GM04504 (cell line): ENCODE data around the gene MAGEL2.

ENCODE experiments used
- DNase-seq: peaks from one replicate; pipeline ENCODE4 v3.0.0-alpha.2; 2012; ENCODE audit warnings: low read depth

MAGEL2 gene

DNA sequence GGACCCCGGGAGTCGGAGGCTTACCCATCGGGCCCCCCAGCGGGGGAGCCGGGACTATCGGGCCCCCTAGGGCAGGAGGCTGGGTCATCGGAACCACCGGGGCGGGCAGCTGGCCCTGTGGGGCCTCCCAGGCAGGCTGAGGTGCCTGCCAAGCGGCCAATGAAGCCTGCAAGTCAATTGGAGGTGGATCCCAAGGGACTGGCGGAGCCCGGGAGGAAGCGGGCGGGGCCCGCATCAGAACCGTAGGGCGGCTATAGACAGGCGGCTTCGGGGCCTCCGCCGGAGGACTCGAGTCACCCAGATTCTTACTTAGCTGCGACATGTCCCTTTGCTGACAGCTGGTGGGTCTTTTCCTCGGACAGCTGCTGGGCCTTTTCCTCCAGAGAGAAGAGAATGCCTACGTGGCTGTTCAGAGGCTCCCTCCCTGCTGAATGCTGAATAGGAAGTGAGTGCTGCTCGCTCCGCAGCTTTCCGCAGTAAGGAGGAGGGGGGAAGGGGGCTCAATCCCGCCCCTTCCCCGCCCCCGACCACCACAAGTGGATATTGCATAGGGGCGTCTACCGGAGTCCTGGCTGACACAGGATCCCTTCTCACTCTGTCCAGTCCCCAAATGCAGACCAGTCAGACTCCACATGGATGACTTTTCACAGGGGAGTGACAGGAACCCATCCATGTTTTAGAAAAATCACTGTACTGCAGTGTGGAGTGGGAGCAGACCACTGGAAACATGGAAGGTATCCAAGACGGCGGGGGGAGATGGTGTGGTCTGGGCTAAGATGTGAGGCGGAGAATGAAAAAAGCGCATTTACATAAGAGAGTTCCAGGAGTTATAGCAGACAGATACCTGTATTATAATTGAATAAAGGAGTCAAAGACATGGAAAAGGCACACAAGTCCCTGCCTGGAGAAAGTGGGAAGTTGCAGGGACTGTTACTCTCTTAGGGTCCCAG is at the start of gene MAGEL2:
TSS of gene MAGEL2 (minus strand) at position 447 of the 950 bp plus-strand sequence. CDS start at position 322, 125 bp downstream.
- DNase-seq: no peak

DNA sequence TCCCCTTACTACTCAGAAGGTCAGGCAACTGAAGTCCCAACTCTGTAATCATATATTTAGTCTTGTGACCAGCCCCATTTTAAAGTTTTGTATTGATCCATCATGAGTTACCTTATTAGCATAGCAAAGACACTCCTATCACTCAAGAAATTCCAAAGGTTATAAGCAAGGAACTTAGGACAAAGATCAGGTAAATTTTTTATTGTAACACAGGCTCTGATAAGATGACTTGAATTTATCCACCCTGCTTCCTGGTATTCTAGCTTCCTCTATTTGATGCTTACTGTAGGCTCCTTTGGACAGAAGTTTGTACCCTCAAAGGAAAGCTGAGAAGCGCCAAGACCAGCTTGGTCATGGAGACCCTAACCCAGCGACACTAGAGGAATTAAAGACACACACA is 47.6 kb upstream of the MAGEL2 start:
- no peak for DNase-seq

DNA sequence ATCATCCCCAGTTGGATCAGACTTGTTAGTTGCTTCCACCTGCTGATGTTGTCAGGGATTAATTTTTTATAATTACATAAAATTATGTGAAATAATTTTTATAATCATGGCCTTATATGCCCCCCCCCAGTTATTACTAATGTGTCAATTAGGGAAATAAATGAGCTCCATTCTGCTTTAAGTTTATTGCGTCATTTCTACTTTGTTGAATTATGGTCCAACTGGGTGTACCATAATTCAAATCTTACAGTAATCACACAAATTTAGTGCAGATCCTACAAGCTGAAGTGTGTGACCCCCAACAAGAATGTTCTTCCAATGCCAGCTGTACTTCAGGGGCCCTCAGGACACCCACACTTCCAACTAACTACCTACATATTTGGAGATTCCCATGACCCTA is 46.9 kb upstream of the MAGEL2 start:
- DNase-seq: no peak

DNA sequence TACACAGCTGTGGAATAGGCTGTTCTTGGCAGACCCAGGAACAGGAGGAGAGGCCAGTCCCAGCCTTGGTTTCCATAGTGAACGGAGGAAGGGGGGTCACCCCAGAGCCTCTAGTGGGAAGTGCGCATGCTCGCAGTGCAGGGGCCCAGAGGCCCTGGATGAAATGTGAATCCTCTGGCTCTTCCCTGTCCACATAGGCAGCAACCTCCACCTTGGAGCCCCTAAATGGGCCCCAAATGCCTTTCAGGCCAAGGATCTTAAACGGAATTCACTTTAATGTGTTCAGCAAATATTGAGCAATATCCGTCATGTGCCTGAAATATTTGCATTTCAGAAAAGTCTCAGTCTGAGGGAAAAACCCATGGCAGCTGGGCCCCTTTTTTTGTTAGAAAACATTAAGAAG is 42.8 kb upstream of the MAGEL2 start:
- DNase-seq: no peak

DNA sequence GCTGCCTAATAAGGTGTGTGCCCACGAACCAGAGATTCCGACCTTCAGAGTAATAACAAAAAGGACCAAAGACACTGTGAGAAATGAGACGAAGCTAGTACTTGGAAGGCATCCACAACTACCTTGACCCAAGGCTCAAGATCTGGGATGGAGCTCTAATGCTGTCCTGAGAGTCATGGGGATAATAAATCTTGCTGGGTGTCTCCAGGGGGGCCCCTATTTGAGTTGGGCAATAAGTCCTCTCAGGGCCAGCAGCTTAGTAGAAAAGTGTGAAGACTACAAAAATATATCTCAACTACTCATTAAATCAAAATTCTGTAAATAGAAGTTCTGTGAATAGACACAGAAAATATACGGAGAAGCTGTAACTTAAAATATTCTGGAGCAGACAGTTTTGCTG is 42.3 kb upstream of the MAGEL2 start:
- no peak for DNase-seq

DNA sequence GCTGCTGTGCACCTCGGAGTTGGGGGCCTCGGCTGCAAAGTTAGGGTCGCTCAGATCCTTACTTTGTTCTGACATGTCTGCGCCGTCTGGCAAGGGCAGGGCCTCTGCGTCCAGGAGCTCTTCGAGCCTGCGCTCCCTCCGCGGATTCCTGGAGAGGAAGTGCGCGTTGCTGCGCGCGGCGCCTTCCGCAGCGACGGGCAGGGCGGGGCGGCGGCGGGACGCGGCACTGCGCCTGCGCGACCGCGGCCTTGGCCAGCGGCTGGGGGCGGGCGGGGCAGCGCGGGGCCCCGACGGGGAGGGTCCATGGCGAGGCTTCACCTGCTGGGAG is 39.4 kb upstream of the MAGEL2 start, which contains the start of gene NDN:
TSS of gene NDN (minus strand) at position 163 of the 328 bp plus-strand sequence. CDS start at position 75, 88 bp downstream.
- no peak for DNase-seq

DNA sequence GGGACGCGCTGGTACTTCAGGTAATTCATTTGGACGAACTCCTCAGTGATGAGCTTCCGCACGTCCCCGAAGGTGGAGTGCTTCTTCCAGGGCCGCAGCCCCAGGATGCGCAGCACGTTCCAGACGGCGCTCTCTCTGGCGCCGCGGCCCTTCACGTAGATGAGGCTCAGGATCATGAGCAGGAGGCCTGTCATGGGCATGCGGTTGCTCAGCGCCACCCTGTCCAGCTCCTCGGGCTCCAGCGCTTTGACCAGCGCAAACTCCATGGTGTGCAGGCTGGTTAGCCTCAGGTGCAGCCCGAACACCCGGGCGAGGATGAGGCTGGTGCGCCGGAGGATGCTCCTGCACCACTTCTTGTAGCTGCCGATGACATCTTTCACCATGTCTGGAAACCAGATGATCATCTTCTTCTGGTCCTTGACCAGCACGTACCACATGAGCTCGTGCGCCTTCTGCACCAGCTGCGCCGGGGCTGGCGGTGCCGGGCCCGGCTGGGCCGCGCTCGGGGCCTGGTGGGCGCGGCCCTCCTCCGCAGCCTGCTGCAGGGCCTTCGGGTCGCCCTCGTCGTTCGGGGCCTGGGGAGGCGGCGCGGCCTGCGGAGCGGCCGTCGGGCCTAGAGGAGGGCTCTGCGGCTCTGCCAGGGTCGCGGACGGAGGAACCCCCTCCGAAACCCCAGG is 38.9 kb upstream of the MAGEL2 start:
- DNase-seq: no peak

DNA sequence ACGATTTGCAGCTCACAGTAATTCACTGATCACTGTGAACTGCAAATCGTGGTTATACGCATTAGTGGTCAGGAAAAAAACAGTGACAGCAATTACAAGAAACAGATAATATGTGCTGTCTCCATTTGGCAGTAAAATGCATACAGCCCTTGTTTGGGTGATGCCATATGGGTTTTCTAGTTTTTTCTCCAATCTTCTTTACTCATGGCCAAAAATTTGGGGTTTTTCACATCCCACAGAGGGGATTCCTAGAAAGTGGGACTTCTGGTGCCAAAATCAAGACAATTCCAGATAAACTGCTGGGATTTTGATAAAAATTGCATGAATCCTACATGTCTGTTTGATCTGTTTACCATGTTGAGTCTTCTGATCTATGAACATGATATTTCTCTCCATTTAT is 23.8 kb upstream of the MAGEL2 start:
- no peak for DNase-seq

DNA sequence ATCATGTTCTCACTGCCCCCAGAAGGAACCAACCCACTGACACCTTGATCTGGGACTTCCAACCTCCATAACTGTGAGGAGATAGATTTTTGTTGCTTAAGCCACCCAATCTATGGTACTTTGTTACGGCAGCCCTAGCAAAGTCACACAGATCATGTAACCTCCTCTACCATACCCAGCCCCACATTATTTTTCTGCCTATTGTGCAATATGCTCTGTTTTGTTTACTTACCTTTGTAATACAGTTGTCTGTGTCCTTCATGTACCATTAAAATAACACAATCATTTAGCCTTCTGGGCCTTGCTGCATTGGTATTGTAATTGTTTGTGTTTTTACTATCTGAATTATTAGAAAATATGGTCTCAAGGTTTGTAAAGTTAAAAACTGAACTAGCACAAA is 23.3 kb upstream of the MAGEL2 start:
- DNase-seq: no peak

DNA sequence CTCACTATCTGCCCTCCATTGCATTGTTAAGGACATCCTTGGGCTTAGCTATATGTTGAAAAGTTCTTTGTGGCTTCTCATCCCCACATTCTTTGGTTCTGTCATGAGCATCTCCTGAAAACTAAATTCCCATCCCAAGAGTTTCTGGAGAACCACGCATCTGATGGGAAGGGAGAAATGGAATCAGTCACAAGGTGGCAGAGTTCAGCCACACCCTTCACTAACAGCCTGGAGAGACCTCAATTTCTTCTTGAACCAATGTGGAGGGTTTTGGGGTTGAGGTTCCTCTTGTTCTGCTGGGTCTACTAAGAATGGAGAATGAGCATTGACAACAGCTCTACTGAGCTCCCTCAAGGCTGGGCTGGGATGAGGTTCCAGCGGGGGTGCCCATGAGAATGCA is 15.6 kb upstream of the MAGEL2 start:
- no peak for DNase-seq

DNA sequence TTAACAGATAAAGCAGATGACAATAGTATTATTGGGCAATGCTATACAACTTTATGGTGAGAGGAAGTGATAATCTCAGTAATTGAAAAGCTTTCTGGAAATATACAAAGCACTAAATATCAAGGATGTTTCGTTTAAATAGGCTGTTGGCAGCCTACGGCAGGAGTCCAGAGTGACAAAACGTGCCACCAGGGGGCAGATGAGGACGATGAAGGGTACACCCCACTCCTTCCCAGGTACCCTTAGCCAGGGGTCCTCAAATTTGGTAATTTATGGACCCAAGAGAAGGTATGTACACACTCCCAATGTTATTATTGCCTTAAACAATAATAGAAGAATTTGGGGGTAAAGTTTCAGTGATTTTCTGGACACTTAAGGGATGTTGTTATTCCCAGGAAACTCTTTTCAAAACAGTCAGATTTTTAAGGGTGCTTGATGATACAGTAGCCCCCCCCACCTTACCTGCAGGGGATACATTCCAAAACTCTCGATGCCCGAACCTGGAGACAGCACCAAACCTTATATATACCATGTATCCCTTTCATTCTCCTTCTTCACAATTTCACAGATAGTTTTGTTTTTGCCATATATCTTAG is 1.4 kb upstream of the MAGEL2 start:
- no peak for DNase-seq

DNA sequence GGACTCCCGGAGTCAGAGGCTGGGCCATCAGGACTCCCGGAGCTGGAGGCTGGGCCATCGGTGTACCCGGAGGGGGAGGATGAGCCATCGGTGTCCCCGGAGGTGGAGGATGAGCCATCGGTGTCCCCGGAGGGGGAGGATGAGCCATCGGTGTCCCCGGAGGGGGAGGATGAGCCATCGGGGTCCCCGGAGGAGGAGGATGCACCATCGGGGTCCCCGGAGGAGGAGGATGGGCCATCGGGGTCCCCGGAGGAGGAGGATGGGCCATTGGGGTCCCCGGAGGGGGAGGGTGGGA is 719 bp downstream of the MAGEL2 start:
- no peak for DNase-seq

DNA sequence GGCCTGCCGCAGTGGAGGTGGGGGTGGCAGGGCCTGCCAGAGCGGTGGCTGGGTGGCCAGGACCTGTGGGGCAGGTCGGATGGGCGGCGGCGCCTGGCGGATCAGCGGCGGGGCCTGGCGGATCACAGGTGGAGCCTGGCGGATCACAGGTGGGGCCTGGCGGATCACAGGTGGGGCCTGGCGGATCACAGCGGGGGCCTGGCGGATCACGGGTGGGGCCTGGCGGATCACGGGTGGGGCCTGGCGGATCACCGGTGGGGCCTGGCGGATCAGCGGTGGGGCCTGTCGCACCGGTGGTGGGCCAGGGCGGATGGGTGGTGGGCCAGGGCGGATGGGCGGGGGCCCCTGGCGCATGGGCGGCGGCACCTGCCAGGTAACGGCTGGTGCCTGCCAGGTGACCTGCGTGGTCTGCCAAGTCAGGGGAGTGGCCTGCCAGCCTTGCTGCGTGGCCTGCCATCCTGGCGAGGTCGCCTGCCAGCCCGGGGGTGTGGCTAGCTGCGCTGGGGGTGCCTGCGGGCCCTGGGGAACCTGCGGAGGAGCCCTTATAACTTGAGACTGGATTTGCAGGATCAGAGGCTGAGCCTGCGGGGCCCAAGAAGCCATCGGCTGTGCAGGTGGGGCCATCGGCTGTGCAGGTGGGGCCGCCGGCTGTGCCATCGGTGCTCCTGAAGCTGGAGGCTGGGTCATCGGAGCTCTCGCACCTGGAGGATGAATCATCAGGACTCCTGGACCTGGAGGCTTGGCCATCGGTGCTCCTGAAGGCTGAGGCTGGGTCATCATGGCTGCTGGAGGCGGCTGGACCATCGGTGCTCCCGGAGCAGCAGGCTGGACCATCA is 1.3 kb downstream of the MAGEL2 start:
- no peak for DNase-seq

DNA sequence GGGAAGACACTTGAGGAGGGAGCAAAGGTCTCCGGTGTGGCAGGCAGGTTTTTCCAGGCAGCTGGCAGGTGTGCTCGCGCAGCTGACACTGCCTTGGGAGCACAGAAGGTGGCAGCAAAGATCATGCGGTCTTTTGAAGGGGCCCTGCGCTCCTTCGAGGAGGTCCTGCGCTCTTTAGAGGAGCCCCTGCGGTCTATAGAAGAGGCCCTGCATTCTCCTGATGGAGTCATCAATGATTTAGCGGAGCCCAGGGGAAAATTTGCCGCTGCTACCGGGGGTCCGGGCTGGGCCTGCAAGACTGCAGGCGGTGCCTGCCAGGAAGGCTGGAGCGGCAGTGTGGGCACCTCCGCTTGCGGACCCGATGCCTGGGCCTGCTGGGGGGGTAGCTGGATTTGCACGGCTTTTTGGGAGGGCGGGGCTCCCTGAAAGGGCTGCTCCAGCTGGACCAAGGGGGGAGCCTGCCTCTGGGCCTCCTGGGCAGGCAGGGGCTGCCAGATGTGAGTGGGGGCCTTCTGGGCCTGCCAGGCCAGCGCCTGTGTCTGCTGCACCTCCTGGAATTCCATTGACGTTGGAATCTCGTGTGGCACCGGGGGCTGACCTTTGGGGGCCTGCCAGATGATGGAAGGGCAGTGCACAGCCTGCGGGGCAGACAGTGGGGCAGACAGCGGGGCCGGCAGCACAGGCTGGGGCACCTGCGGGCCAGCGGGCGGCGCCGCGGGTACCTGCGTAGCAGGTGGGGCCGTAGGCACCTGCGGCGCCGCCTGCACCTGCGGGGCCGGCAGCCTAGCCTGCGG is 2.1 kb downstream of the MAGEL2 start:
- DNase-seq: no peak

DNA sequence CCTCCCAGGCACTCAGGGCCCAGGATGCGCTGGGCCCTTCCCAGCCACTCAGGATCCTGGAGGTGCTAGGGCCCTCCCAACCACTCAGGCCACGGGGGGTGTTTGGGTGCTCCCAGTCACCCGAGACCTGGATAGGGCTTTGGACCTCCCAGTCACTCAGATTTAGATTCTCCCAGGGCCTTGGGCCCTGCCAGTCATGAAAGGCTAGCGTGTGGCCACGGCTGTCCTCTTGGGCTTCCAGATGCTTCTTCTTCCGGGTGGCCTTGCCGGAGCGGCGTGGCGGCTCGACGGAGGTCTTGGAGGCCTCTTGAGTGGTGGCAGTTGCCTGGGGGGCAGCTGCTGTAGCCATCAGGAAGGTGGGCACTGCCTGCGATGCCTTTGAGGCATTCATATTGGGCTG is 2.8 kb downstream of the MAGEL2 start:
- no peak for DNase-seq

DNA sequence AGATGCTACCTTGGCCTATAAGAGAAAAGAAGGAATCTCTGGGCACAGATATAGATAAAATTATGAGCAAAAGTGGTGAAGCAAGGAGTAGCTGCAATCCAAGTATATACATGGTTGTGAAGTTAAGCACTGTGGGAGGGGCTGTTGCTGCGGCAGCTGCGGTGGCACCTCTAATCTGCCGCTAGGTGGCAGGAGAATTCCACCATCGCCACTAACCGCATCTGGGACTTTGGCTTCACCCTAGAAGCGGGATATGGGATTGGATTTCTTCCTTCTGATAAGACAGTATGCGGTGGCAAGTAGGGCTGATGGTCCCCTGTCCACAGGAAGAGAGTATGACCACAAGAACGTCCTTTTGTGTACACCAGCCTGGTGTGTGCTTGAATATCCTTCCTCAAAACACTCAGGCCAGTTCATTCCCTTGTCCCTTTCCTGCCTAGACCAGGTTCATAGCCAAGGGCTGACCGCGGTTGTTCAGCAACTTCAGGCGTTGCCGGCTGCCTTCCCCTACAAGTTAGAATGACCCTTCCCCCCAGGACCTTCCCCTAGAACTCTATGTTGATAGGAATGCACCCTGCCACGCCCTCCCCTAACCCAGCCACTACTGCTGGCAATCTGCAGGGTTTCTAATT is 5.1 kb downstream of the MAGEL2 start:
- peak; percentile 17 for DNase-seq

DNA sequence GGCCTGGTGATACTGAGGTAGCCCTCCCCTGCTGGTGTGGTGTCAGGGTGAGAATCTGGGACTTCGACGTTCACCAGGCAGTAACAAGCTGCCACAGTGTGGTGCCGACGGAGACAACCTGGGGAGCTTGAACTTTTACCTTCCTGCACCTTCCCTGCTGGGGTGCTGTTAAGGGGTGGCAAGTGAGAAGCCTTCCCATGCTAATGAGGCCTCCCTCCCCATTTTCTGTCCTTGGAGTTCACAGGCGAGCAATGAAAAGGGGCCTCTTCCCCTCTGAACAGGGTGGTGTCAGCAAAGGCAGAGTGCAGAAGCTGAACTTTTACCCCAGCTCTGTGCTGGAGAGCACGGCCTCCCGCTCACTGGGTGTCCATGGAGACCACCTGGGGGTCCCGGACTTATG is 13.5 kb downstream of the MAGEL2 start:
- DNase-seq: no peak

DNA sequence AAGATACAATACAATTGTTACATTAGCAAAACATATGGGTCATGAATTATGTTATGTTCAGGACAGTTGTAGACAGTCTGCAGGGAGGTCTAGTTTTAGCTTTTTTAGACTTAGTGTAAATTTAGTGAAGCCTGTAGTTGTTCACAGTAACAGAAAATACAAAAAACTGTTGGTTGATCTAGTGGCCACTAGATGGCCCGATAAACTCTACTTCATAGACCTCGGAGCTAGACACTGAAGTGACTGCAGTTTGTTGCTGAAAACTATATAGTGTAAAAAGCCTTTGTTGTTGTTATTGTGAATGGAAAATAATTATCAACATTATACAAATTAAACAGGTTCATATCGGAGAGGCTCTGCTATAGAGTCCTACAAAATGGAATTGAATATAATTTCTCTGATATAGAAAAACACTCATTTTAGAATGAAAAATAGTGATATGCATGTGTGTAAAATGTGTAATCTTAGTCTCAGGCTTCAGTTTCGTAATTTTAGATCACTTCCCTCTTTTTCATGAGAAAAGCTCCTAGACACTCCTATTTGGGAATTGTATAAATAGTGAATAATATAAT is 18.3 kb downstream of the MAGEL2 start:
- no peak for DNase-seq

DNA sequence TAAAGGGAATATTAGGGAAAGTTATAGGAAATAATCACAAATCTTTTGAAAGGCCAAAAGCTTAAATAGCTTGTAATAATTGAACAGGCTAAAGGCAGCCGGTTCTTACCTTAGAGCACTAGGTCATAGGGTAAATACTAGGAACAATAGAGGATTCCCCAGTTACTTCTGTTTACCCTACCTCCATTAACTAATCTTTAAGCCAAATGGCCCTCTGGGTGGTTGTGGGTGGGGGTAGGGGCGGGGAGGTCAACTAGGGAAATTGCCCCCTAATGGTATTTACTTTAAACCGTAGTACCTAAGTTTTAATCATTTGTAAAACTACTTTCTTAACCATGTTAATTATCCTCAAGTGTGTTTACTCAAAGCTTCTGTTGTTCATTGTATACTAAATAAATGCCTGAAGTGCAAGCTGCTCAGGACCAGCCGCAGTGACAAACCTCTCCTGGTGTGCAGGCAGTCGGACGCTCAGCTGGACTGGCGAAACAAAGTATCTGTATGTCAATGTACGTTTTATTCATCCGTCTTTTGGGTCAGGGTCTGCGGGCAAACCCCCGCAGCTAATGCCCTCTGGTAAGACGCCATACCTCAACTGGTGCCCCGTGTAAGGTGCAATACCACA is 18.9 kb downstream of the MAGEL2 start:
- no peak for DNase-seq

DNA sequence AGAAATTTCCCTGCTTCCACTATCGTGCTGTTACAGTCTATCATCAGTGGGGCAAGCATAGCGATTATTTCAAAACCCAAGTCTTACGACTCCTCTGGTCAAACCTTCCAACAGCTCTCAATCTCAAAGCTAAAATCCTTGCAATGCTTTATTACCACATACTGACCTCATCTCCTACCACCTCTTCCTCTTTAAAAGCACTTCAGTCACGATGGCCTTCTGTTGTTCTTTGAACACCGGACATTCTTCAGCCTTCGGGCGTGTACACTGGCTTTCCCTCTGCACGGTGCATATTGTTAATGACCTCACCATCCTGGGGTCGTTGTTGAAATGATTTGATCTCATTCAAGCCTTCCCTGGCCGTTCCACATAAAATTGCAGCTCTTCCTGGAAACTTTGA is 31.1 kb downstream of the MAGEL2 start:
- DNase-seq: no peak
